WTC11 (cell line): ENCODE results near the gene ZNF112. TPM values are rescaled to one million over a fixed set of nuclear protein-coding genes. Genes with fewer than 3 reads are reported as not detected.

ENCODE experiments used
- ATAC-seq: fragments of 200-7000 bp; cut with Tn5 transposase; 2 replicates; pipeline ENCODE4 v1.10.0; 2021; ENCODE audit warnings: mild to moderate bottlenecking, moderate library complexity
- CTCF ChIA-PET: fragments of 300-600 bp; sonication (Branson Sonifier 250); formaldehyde crosslinking; loops from one replicate; lab custom pipeline; 2021; ENCODE audit warnings: antibody characterized with exemption; lab: Charles Lee
- POLR2A ChIA-PET: fragments of 350-600 bp; sonication (Branson Sonifier 250); formaldehyde crosslinking; loops from one replicate; lab custom pipeline; 2021; ENCODE audit warnings: antibody characterized with exemption; lab: Charles Lee
- DNase-seq: peaks from one replicate; pipeline ENCODE4 v3.0.0; 2021; ENCODE audit warnings: low spot score
- H3K27ac Mint-ChIP-seq: 2 replicates; pipeline ENCODE4 v1.8.0; 2021; ENCODE audit warnings: mixed read lengths
- H3K27me3 Mint-ChIP-seq: 2 replicates; pipeline ENCODE4 v1.8.0; 2021; ENCODE audit warnings: low read depth, mild to moderate bottlenecking, moderate library complexity, mixed read lengths
- H3K36me3 Mint-ChIP-seq: 2 replicates; pipeline ENCODE4 v1.8.0; 2021; ENCODE audit warnings: mixed read lengths
- H3K4me1 Mint-ChIP-seq: 2 replicates; pipeline ENCODE4 v1.8.0; 2022; ENCODE audit warnings: mixed read lengths
- H3K4me3 Mint-ChIP-seq: 2 replicates; pipeline ENCODE4 v1.8.0; 2021; ENCODE audit warnings: mild to moderate bottlenecking, moderate library complexity, mixed read lengths
- H3K9me3 Mint-ChIP-seq: 2 replicates; pipeline ENCODE4 v1.8.0; 2021; ENCODE audit warnings: mixed read lengths
- ATF6 ChIP-seq: sonication (generic); formaldehyde crosslinking; IDR thresholded peaks from 2 replicates; pipeline ENCODE4 v1.8.1; 2023; ENCODE audit warnings: mild to moderate bottlenecking, missing genetic modification reagents
- CBFB ChIP-seq: sonication (generic); formaldehyde crosslinking; IDR thresholded peaks from 2 replicates; pipeline ENCODE4 v1.8.1; 2022; ENCODE audit warnings: mild to moderate bottlenecking, low read depth, missing genetic modification reagents
- CREB1 ChIP-seq: sonication (generic); formaldehyde crosslinking; IDR thresholded peaks from 2 replicates; pipeline ENCODE4 v1.8.0; 2023; ENCODE audit warnings: mild to moderate bottlenecking, missing genetic modification reagents
- ELF4 ChIP-seq: sonication (generic); formaldehyde crosslinking; IDR thresholded peaks from 2 replicates; pipeline ENCODE4 v1.8.1; 2022; ENCODE audit warnings: low read depth, mild to moderate bottlenecking, moderate library complexity, missing genetic modification reagents
- FOXK1 ChIP-seq: sonication (generic); formaldehyde crosslinking; IDR thresholded peaks from 2 replicates; pipeline ENCODE4 v1.8.0; 2022; ENCODE audit warnings: mild to moderate bottlenecking, moderate library complexity, missing genetic modification reagents
- JAZF1 ChIP-seq: fragments of 250-450 bp; sonication (Bioruptor Pico); IDR thresholded peaks from 2 replicates; pipeline ENCODE4 v1.9.0; 2021; ENCODE audit warnings: moderate library complexity, mild to moderate bottlenecking, inconsistent platforms
- JUN ChIP-seq: sonication (generic); formaldehyde crosslinking; IDR thresholded peaks from 2 replicates; pipeline ENCODE4 v1.8.0; 2023; ENCODE audit warnings: mild to moderate bottlenecking, missing genetic modification reagents
- MAX ChIP-seq: sonication (generic); formaldehyde crosslinking; IDR thresholded peaks from 2 replicates; pipeline ENCODE4 v1.8.0; 2022; ENCODE audit warnings: mild to moderate bottlenecking, missing genetic modification reagents
- NFATC4 ChIP-seq: fragments of 250-450 bp; sonication (Bioruptor Pico); IDR thresholded peaks from 2 replicates; pipeline ENCODE4 v1.9.0; 2021; ENCODE audit warnings: mild to moderate bottlenecking
- PRRX2 ChIP-seq: fragments of 250-450 bp; sonication (Bioruptor Pico); IDR thresholded peaks from 2 replicates; pipeline ENCODE4 v1.8.0; 2021; ENCODE audit warnings: mild to moderate bottlenecking
- STAT6 ChIP-seq: sonication (generic); formaldehyde crosslinking; conservative IDR thresholded peaks from 2 replicates; pipeline ENCODE4 v1.8.1; 2023; ENCODE audit warnings: mild to moderate bottlenecking, low read depth, missing genetic modification reagents, moderate library complexity
- TCF7 ChIP-seq: sonication (generic); formaldehyde crosslinking; IDR thresholded peaks from 2 replicates; pipeline ENCODE4 v1.8.0; 2022; ENCODE audit warnings: mild to moderate bottlenecking, low read depth, missing genetic modification reagents, moderate library complexity
- TP53 ChIP-seq: sonication (generic); formaldehyde crosslinking; IDR thresholded peaks from 2 replicates; pipeline ENCODE4 v1.8.1; 2023; ENCODE audit warnings: mild to moderate bottlenecking, missing genetic modification reagents
- ZNF121 ChIP-seq: sonication (generic); formaldehyde crosslinking; IDR thresholded peaks from 2 replicates; pipeline ENCODE4 v1.8.0; 2023; ENCODE audit warnings: missing genetic modification reagents
- ZNF423 ChIP-seq: fragments of 250-450 bp; sonication (Bioruptor Pico); IDR thresholded peaks from 2 replicates; pipeline ENCODE4 v2.1.2; 2022; ENCODE audit warnings: mild to moderate bottlenecking, moderate library complexity
- total RNA-seq: library from RNA; stranded (reverse); gene quantifications from 3 replicates; pipeline ENCODE4 v1.2.3, GENCODE V29; 2021
- TF ChIP-seq, protein P1 (sequence below): fragments of 250-450 bp; sonication (Bioruptor Pico); IDR thresholded peaks from 2 replicates; pipeline ENCODE4 v2.1.2; 2022; ENCODE audit warnings: mild to moderate bottlenecking, moderate library complexity
- TF ChIP-seq, protein P2 (sequence below): sonication (generic); formaldehyde crosslinking; conservative IDR thresholded peaks from 2 replicates; pipeline ENCODE4 v1.8.1; 2022; ENCODE audit warnings: mild to moderate bottlenecking, missing genetic modification reagents
- TF ChIP-seq, protein P3 (sequence below): sonication (generic); formaldehyde crosslinking; IDR thresholded peaks from 2 replicates; pipeline ENCODE4 v1.8.0; 2023; ENCODE audit warnings: missing genetic modification reagents

The ZNF112 gene
- total RNA-seq, 1 experiment from 2014 or later, result 2.0 TPM

- DNase-seq (no peak), ATAC-seq (no peak)
- Mint-ChIP-seq H3K27ac (no peak overlapping the region), H3K27me3 (peaks cover 4% of the 10 kb centered on the region; the same call in 1 of the 2 replicates), H3K36me3 (peaks cover 17% of the 10 kb centered on the region), H3K4me1 (peaks cover 3% of the 10 kb centered on the region; the same call in 1 of the 2 replicates), H3K9me3 (peaks cover 69% of the 10 kb centered on the region), H3K4me3 (no peak overlapping the region)
- TF ChIP-seq TCF7 (CRISPR knock-in tag), result no peak
- no peak for TF ChIP-seq CREB1
- no peak for TF ChIP-seq JAZF1 (CRISPR knock-in tag)
- no peak for TF ChIP-seq ZNF423
- no peak for TF ChIP-seq MAX
- TF ChIP-seq JUN (CRISPR knock-in tag), result no peak
- TF ChIP-seq, protein P1, sequence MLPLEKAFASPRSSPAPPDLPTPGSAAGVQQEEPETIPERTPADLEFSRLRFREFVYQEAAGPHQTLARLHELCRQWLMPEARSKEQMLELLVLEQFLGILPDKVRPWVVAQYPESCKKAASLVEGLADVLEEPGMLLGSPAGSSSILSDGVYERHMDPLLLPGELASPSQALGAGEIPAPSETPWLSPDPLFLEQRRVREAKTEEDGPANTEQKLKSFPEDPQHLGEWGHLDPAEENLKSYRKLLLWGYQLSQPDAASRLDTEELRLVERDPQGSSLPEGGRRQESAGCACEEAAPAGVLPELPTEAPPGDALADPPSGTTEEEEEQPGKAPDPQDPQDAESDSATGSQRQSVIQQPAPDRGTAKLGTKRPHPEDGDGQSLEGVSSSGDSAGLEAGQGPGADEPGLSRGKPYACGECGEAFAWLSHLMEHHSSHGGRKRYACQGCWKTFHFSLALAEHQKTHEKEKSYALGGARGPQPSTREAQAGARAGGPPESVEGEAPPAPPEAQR (CRISPR knock-in tag), result no peak
- TF ChIP-seq STAT6 (CRISPR knock-in tag), result no peak
- no peak for TF ChIP-seq ZNF121 (CRISPR knock-in tag)
- TF ChIP-seq NFATC4 (CRISPR knock-in tag), result no peak
- TF ChIP-seq PRRX2 (CRISPR knock-in tag), result no peak
- ChIA-PET CTCF (no interaction called here), POLR2A (no interaction called here)
Measured at GRCh38 chr19:44367024-44367423, 10.5 kb upstream of the ZNF112 start.

DNA sequence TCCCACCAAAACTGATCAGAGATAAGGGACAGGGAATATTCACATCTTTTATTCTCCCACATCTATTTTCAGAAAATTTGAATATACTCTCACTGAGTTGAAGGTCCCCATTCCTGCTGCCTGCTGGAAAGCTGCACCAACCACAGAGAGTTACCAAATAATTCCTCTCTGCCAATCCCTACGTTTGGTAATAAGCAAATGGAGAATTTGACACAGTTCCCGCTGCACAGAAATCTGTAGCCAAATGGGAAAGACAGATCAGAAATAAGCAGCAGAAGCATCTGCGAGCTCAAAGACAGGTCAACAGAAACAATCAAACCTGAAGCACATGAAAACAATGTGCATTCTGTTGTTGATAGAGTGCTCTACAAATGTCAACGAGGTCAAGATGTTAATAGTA lies 9.9 kb downstream of the ZNF112 start:
- H3K4me3 Mint-ChIP-seq, result no peak overlapping the region
- no peak for DNase-seq
- no peaks in the 10 kb centered on the region for H3K27me3 Mint-ChIP-seq
- POLR2A ChIA-PET, result no interaction called here
- H3K27ac Mint-ChIP-seq, result no peak overlapping the region
- H3K9me3 Mint-ChIP-seq, result peaks cover 82% of the 10 kb centered on the region
- peaks cover 46% of the 10 kb centered on the region for H3K36me3 Mint-ChIP-seq
- H3K4me1 Mint-ChIP-seq, result no peaks in the 10 kb centered on the region
- no peak for ATAC-seq
- TF ChIP-seq FOXK1 (CRISPR knock-in tag), result no peak
- CTCF ChIA-PET, result no interaction called here

DNA sequence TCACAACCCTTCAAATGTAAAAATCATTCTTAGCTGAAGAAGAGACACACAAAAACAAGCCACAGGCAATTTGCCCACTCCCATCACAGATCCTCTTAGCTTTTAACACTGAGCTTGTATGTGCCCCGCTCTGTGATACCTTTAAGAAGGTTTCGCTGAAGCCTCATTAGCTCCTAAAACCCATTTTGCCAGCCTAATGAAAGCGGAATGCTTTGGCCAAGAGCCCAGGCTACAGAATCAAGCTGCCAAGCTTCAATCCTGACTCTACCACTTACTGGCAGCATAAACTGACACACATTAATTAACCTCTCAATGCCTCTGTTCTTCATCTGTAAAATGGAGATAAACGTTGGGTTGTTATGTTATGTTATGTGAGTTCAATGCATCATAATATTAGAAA lies 10.5 kb downstream of the ZNF112 start:
- H3K4me1 Mint-ChIP-seq, result no peaks in the 10 kb centered on the region
- ChIA-PET CTCF (no interaction called here), POLR2A (no interaction called here)
- DNase-seq, result no peak
- H3K27ac Mint-ChIP-seq, result no peak overlapping the region
- no peak for ATAC-seq
- H3K4me3 Mint-ChIP-seq, result no peak overlapping the region
- H3K9me3 Mint-ChIP-seq, result peaks cover 83% of the 10 kb centered on the region
- H3K27me3 Mint-ChIP-seq, result no peaks in the 10 kb centered on the region
- H3K36me3 Mint-ChIP-seq, result peaks cover 52% of the 10 kb centered on the region
- TF ChIP-seq, protein P2, sequence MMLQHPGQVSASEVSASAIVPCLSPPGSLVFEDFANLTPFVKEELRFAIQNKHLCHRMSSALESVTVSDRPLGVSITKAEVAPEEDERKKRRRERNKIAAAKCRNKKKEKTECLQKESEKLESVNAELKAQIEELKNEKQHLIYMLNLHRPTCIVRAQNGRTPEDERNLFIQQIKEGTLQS (CRISPR knock-in tag), result no peak
- TF ChIP-seq TP53 (no peak), ELF4 (CRISPR knock-in tag) (no peak), ATF6 (CRISPR knock-in tag) (no peak), MAX (no peak), TCF7 (CRISPR knock-in tag) (no peak), FOXK1 (CRISPR knock-in tag) (no peak), CBFB (CRISPR knock-in tag) (no peak)
- TF ChIP-seq, protein P3, sequence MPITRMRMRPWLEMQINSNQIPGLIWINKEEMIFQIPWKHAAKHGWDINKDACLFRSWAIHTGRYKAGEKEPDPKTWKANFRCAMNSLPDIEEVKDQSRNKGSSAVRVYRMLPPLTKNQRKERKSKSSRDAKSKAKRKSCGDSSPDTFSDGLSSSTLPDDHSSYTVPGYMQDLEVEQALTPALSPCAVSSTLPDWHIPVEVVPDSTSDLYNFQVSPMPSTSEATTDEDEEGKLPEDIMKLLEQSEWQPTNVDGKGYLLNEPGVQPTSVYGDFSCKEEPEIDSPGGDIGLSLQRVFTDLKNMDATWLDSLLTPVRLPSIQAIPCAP (CRISPR knock-in tag), result no peak
- TF ChIP-seq, all 79 proteins: peak for 0
